ENCODE results near the gene FAM156A.

GRCh38 chrX:52983321-52984000, 25.1 kb upstream of the FAM156A start:
- TF ChIP-seq CTCF (IDR thresholded peaks at IDR 0.05; ENCODE audit: control extremely low read depth in 1 of 3, insufficient read depth in 1 of 3, low read depth in 1 of 3, low read length in 3 of 3) (no peak), RXRA (IDR thresholded peaks at IDR 0.05; ENCODE audit: insufficient read depth, low read depth, low read length) (no peak), CREB1 (IDR thresholded peaks at IDR 0.05) (no peak), ZNF274 (IDR thresholded peaks at IDR 0.05; ENCODE audit: borderline replicate concordance, extremely low read depth, low read length) (no peak), SIN3A (conservative IDR thresholded peaks at IDR 0.05 in 1 of 2, IDR thresholded peaks at IDR 0.05 in 1 of 2; ENCODE audit: low read depth in 1 of 2, low read length in 2 of 2) (no peak), NRF1 (IDR thresholded peaks at IDR 0.05; ENCODE audit: low read depth, low read length) (no peak), POLR2AphosphoS5 (IDR thresholded peaks at IDR 0.05; ENCODE audit: low read depth, low read length) (no peak), TAF1 (IDR thresholded peaks at IDR 0.05; ENCODE audit: low read depth, low read length) (no peak), ATF3 (IDR thresholded peaks at IDR 0.05; ENCODE audit: insufficient read depth, low read depth, low read length) (no peak), EZH2 (IDR thresholded peaks at IDR 0.05; ENCODE audit: low read depth, low read length, severe bottlenecking) (no peak), RBBP5 (IDR thresholded peaks at IDR 0.05; ENCODE audit: borderline replicate concordance, low read depth, low read length) (no peak)
